Kasumi-1 (cell line): ENCODE results near the gene MPP2.
"Not testable (repeated sequence)": the region's sequence is repeated elsewhere in the genome, so short reads cannot be mapped to it uniquely, and the experiment has no call there.

Source experiments
- DNase-seq, 2 experiments: peaks; one replicate each; lab custom pipeline; 2025; lab: John Stamatoyannopoulos, UW

MPP2 gene

GRCh38 chr17:43901861-43902589 lies 5.3 kb downstream of the MPP2 start:
- DNase-seq = no peak

DNA sequence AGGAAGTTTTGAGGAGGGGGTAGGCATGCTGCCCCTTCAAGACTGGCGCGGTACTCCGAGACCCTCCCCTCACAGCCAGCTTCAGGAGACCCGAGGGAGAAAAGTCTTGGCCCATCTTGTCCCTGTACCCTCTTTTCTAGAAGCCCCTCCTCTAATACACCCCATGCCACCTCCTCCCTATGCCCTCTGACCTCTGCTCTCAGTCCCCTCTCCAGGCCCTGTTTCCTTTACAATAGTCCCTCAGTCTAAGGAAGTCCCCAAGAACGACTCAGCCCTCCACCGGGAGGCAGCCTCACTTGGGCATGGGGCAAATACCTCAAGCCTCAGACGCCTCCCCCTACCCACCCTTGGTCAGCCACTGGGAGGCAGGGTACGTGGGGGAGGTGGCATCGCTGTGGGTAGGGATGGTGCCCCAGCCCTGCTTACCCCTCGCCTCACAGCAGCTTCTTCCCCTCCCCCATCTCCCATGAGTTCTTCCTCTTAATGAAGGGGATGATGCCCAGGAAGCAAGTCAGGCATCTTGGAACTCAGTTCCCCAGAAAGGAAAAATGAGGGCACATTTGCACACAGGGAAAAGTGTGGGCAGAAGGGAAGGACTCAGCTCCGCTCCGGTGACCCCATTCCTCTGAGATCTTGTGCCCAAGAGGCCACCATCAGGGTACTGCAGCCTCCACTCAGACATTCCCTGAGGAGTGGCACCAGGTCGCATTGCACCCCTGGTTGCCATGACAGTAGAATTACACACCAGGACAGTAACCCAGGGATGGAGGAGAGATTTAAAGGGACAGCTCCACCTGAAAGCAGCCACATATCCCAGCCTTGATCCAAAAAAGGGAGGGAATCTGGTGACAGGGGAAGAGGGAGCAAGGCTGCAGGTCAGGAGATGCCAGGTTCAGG lies 6.2 kb downstream of the MPP2 start:
- DNase-seq = no peak

GRCh38 chr17:43900183-43900857 lies 7.0 kb downstream of the MPP2 start:
- peak; percentile 37 to 49 for DNase-seq

- no peak for DNase-seq
Observed at GRCh38 chr17:43898446-43898845, 8.9 kb downstream of the MPP2 start.

- no peak for DNase-seq
Observed at GRCh38 chr17:43897831-43898230, 9.5 kb downstream of the MPP2 start.

GRCh38 chr17:43894494-43894893 lies 12.8 kb downstream of the MPP2 start:
- not testable (repeated sequence) for DNase-seq

DNA sequence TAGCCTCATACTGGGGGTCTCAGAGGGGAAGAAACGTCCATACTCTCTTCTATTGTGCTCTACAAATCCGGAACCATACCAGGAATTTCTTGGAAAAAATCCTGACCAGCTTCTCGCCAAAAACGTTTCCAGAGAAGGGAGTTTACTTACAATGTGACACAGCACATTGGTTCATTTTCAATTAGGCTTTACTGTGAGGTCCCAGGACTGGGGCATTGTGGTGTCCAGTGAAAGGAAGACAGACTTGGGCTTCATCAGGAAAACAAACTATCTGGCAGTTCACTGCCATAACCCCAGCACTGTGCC lies 14.7 kb downstream of the MPP2 start:
- no peak for DNase-seq

DNA sequence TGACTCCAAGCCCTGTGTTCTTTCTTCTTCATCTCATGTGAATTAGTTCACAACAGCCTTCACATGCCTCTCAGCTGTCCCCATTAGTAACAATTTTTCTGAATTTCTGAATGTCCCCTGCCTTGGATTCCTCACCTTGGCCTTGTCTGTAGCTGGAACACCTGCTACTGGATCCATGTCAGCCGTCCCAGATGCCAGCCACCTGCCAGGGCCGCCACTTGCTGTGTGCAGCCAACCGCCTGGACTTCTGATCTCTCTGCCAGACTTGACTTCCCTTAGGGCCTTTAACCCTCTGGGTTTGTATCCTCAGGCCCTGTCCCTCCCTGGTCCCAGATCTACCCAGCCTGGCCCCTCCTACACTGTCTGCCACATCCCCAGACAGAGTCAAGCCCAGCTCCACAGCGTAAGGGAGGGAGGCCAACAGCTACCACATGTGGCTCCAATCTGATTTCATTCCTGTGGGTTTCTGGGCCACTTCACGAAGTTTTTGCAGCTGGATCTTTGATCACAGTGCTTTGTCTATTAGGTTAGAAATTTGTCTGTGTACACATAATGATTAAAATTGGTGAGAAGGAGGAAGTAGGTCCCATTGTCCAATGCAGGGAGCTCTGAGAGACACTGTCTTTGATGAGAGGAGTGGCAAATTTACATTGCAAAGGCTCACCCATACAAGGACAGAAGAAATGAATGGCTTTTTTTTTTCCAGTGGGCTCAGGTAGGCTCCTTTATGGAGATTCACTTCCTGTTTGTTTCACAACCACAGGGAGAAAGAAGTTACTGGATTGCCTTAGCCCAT lies 15.3 kb downstream of the MPP2 start:
- DNase-seq = no peak

GRCh38 chr17:43890240-43890639 lies 17.1 kb downstream of the MPP2 start:
- no peak for DNase-seq

DNA sequence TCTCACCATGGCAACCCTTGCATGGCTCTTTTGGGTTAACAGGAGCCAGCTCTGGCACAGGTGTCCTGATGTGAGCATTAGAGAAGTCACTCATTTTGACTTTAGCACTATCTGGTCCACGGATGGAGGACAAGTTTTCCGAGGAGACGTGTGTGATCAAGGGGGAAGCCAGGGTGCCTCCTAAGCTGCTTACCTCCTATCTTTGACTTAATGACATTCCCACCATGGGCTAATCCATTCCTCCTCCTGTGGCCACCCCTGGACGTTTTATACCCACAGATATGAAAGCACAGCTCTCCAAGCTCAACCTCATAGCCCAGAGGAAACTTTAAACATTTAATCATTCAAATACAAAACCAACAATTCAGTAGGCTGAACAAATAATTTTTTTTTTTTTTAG lies 18.8 kb downstream of the MPP2 start:
- no peak for DNase-seq

DNA sequence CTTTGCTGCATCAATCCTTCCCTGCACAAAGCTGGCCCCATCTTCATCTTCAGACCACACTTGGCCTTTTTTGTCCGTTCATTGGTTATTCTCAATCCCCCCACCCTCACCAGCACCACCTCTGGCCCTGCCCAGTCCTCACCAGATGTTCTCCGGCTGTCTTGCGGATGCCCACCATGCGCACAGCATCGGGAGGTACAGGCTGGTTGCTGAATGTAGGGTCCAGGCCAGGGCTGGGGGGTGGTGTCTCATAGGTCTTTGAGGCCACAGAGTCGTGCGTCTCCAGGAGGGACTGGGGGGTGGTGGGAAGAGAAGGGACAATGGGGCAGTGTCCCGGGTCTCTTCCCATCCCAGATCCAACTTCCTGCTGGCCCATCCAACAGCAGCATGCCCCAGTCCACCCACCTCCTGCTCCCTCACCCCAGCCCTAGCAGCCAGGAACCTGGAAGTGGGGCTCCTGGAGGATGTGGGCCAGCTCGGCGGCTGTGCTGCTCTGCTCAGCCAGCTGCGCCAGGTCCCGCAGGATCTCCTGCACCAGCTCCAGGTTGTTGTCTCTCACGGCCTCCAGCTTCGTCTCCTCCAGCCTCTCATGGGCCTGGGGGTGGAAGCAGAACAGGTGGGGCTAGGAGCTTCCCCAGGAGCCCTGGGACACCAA lies 24.4 kb downstream of the MPP2 start:
- no peak for DNase-seq

GRCh38 chr17:43881758-43882505 lies 25.4 kb downstream of the MPP2 start:
- no peak for DNase-seq

GRCh38 chr17:43881181-43881580 lies 26.2 kb downstream of the MPP2 start:
- no peak for DNase-seq

GRCh38 chr17:43880420-43880991 lies 26.8 kb downstream of the MPP2 start:
- DNase-seq = no peak

GRCh38 chr17:43879723-43880419 lies 27.5 kb downstream of the MPP2 start:
- no peak for DNase-seq

GRCh38 chr17:43878260-43879175 lies 28.8 kb downstream of the MPP2 start:
- DNase-seq = peak; percentile 55 to 60

DNA sequence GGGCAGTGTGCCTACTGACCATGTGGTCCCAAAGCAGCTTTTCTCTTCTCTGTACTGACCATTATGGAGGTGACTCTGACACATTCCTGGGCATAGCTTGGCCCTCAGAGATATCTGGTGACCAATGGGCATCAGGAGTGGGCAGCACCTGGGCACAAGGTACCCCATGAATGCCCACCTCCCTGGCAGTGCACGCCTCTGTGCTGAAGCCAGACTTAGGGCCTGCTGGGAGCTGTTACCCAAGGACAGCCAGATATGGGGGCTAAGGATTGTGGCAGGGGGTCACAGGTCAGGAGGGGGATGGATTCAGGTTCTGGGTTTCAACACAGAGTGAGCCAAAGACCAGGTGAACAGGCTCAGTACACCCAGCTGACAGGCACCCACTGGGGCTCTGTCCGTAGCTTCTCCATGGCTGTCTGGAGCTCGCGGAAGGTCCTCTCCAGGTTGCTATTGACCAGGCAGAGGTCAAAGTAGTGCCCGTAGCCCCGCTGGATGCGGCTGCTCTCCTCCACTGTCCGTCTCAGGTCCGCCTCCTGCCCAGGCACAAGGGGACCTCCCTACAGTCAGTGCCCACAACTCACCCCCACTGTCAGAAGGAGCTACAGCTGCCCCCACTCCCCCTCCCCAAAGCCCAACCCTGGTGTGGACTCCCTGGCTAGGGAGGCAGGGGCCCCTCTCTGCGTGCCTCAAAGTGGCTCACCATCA lies 29.7 kb downstream of the MPP2 start:
- DNase-seq = no peak

DNA sequence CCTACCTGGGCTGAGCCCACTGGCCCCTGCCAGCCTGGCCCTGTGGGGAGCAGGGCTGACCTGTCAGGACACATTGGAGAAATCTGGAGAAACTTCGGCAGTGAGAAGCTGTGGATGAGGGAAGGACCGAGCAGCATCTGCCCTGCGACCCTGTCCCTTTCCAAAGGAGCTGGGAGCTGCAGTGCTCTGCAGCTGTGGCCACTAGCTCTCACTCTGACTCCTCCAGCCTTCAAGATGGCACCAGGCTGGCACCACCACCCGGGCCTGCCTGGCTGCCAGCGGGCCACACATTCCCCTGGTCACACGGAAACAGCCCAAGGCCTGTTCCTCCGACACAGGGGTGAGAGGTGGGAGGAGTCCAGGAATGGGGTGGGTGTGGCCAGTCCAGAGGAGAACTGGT lies 30.3 kb downstream of the MPP2 start:
- no peak for DNase-seq
